Forelimb muscle (tissue), 1 donor: Measurements from ENCODE around the gene MCTP2. TPM values are rescaled to one million over a fixed set of nuclear protein-coding genes. Genes with fewer than 3 reads are reported as not detected.

Experiments used
- DNase-seq: peaks from one replicate; pipeline ENCODE4 v3.0.0-alpha.2; 2013; ENCODE audit warnings: low read depth
- polyA plus RNA-seq: library from polyadenylated mRNA; unstranded; fragments of 120-200 nt; gene quantifications from one replicate; pipeline ENCODE4 v1.2.1, GENCODE V29; 2013; ENCODE audit not compliant: insufficient read length

Gene MCTP2
- polyA plus RNA-seq, 1 donor, result 0.37 TPM

DNA sequence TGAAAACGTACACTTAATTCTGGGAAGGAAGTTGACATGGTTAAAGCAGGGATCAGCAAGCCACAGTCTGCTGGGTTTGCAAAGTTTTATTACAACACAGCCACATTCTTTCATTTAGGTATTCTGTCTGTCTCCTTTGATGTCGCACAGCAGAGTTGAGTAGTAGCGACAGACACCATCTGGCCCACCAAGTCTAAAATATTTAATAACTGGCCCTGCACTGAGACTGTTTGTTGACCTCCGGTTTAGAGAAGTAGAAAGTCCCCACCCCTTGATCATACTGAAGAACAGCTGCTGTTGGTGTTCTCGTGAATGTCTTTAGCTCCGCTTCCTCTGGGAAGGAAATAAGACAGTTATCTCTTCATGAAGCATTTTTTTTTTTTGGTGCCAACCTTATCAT, 66.2 kb downstream of the MCTP2 start:
- no peak for DNase-seq

- no peak for DNase-seq
Measured at GRCh38 chr15:94298364-94298763, 67.0 kb downstream of the MCTP2 start.

DNA sequence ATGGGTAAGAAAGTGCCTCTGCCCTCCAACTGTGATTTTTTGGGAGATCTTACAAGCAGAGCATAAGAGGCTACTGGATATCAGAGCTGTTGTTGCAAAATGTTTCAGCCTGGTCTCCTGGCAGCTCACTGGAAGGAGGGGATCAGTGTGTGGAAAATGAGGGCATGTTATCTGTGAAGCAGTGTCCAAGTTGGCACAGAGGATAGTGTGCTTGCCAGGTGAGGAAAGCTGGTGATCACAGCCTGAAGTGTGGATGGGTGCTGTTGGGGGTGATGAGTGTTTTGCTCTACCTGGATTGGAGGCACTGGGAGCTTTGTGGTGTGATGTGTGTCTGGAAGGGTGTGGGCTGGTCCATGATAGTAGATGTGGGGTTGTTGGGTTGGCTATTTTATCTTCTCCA, 69.3 kb downstream of the MCTP2 start:
- DNase-seq, result no peak

DNA sequence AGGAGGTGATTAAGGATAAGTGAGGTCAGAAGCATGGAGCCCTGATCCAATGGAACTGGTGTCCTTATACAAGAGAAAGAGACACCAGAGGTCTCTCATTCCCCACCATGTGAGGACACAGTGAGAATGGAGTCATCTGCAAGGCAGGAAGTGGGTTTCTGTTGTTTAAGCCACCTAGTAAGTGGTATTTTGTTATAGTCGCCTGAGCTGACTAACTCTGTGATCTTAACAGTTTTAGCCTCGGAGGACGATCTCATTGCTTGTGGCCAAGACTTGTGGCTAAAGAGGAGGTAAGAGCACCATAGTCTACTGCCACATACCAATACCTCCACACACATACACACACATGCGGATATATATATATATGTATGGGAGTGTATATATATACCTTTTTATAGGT, 73.8 kb downstream of the MCTP2 start:
- no peak for DNase-seq

- no peak for DNase-seq
Measured at GRCh38 chr15:94306700-94307650, 75.6 kb downstream of the MCTP2 start.

DNA sequence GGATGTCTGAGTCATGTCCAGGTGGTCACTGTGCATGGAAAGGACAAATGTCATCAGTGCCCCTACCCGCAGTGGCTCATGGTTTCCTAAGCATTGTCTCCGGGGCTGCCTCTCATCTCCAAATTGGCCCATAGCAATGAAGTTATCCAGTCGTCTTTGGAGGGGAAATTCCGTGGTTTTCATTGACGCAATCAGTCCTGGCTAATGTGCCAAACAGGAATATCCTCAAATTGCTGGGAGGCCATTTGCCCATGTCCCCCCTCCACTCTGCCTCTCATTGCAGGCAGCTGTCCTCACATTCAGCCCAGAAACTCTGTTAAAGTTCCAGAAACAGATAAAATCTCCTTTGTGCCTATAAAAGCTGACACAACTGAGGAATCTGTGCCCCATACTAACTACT, 81.6 kb downstream of the MCTP2 start:
- DNase-seq, result no peak

- no peak for DNase-seq
Measured at GRCh38 chr15:94314639-94315038, 83.3 kb downstream of the MCTP2 start.

DNA sequence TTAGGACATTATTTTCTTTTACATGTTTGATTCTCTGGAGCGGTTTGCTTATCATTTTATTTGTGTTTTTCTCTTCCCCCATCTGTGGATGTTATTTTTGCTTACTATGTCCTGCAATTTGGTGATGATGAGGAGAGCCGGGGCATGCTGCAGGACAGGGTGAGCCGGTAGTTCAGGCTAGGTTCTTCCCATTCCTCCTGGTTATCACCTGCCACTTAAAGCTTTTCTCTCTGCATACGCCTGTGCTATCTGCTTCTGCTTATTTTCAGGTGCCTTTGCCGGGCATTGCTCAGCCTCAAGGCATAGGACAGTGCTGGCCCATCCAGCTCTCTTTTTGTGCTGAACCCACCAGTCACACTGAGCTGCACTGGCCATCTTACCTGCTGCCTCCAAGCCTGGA, 85.8 kb downstream of the MCTP2 start:
- DNase-seq, result no peak

DNA sequence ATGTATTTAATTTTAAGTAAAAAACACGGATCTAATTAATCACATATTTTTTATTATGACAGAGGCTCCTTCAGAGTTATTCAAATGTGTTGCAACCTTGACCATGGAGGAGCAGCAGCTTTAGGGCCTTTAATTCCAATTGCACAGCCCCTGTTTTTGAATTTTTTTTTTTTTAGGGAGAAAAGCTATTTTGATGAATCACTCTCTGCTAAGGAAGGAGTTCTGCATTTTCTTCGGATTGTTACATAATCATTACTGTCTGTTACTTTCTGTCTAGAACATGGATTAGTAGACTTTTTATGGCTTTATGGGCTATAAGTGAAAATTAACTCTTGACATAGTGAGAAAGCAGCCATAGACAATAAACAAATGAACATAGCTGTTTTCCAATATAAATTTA, 90.8 kb downstream of the MCTP2 start:
- no peak for DNase-seq

- DNase-seq, result no peak
Measured at GRCh38 chr15:94323076-94323475, 91.7 kb downstream of the MCTP2 start.

DNA sequence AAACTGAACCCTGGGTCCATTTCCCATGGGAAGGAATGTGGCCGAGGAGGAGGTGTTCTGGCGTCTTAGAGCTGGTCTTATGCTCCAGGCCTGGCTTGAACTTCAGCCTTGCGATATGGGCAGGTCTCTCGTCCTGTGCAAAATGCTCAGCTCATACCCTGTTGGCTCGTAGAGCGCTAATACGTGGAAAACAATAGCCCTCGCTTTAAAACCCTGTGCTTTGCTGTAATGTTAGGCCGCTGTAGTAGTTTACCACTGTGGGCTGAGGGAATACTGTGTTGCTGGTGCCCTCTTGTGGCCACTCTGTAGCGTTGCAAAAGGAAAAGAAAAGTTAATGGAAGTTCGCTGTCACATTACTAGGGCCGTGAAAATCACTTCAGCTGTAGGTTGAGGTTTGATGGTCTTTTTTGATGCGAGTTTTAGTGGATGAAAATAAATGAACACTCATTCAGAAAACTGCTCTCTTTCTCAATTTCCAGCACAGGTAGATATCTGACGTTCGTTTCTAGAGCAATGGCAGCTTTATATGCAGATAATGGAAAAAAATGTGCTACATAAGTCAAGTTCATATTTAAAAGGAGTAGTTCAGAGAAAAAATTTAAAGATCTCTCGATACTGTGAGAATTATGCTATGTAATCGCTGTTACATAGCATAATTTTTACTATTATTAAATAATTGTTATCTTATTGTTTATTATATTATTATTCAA, 92.9 kb downstream of the MCTP2 start:
- DNase-seq, result peak; percentile 54

GRCh38 chr15:94324835-94325767, 93.7 kb downstream of the MCTP2 start:
- DNase-seq, result no peak

GRCh38 chr15:94327356-94327936, 96.1 kb downstream of the MCTP2 start:
- DNase-seq, result peak; percentile 19

DNA sequence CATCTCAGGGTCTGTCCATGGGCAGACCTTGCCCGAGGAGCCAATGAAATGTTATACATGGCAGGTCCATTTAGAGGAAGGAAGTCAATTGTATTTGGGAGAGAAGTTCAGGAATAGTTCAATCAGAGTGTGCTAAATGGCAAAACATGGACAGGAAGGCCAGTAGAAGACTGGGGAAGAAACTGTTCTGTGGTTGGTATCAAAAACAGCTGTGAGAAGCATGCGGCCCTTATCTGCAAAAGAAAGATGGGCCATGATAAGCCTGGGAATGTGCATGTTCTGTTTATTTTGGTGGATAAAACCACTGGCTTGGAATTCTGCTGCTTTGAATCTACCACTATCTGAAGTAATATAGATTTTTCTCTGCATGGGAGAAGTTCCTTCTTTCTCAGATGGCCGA, 100.4 kb downstream of the MCTP2 start:
- no peak for DNase-seq

DNA sequence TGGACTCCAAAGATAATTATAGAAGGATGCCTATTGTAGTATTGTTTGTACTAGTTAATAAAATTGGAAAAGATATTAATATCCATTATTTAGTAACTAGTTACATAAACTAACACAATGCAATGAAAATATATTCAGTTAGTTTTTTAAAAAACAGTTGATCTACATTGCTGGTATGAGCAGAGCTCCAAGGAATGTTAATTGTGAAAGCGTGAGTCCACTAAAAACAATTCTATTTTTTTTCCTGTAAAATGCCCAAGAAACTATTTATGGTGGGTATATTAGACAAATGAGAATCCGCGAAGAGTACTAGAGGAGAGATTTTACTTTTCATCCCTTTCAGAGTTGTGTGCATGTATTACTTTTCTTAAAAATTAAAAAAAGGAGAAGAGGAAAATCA, 104.3 kb downstream of the MCTP2 start:
- DNase-seq, result no peak

- DNase-seq, result no peak
Measured at GRCh38 chr15:94336817-94337467, 105.6 kb downstream of the MCTP2 start.

GRCh38 chr15:94338243-94338846, 107.0 kb downstream of the MCTP2 start:
- no peak for DNase-seq

- DNase-seq, result no peak
Measured at GRCh38 chr15:94346282-94346681, 114.9 kb downstream of the MCTP2 start.

DNA sequence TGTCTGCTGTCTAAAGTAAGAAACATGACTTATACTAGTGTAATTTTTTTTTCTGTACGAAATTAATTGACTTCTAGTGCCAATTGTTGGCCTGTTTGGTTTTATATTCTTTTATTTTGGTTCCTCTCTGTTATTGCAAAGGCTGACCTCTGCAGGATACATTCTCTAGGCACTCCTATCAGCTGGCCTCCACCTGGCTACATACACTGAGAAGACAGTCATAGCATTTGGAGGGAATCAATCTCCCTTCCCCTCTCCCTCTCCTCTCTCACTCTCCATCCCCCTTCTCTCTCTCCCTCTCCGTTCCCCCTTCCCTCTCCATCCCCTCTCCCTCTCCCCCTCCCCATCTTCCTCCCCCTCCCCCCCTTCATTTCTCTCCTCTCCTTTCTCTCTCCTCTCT, 116.7 kb downstream of the MCTP2 start:
- no peak for DNase-seq

GRCh38 chr15:94351031-94351535, 119.7 kb downstream of the MCTP2 start:
- no peak for DNase-seq
